Activated T-cell treated with anti-CD3 and anti-CD28 coated beads for 4 hours (primary cell): ENCODE results near the gene BRD7.

ENCODE experiments used
- DNase-seq: peaks from one replicate; pipeline ENCODE4 v3.0.0-alpha.2; 2020

The BRD7 gene

DNA sequence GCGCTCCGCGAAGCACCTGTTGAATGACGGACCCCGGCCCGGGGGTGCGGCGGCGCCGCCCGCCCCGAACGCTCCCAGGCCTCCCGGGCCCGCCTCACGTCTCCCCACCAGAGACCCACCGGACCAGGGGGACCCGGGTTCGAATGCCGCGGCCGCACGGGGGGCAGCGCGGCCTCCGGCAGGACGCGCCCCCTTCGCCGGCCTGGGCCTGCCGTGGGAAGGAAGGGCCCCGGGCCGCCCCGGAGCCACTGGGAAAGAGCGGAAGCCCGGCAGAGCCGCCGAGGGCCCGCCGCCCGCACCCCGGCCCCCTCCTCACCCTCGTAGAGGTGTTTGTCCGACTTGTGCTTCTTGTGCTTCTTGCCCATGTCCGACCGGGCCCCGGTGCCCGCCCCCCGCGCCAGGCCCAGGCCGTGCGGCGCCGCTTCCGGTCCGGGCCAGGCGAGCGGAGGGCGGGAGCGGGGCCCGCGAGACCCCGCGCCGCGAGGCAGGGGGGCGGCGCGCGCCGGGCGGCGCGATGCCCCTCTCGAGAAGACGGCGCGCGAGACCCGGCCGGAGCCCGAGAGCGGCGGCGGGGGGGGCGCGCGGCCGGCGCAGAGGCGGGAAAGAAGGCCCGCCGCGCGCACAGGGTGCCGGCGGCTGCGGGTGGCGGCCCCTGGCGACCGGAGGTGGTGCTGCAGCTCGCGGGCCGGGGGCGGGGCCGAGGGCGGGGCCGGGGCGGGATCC is at the start of gene BRD7:
BRD7 (minus strand) TSS at position 579 of the 723 bp plus-strand sequence; CDS start at position 365, 214 bp downstream.
- DNase-seq: peak; percentile 63

DNA sequence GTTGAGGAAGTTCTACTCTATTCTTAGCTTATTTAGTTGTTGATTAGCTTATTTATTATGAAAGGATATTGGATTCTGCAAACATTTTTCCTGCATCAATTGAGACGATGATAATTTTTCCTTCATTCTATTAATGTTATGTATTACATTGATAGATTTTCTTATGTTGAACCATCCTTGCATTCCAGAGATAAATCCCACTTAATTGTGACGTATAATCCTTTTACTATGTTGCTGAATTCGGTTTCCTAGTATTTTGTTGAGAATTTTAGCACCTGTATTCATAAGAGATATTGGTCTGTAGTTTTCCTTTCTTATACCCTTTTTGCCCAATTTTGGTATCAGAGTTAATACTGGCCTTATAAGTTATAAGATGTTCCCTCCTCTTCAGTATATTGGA is 47.6 kb upstream of the BRD7 start:
- no peak for DNase-seq

DNA sequence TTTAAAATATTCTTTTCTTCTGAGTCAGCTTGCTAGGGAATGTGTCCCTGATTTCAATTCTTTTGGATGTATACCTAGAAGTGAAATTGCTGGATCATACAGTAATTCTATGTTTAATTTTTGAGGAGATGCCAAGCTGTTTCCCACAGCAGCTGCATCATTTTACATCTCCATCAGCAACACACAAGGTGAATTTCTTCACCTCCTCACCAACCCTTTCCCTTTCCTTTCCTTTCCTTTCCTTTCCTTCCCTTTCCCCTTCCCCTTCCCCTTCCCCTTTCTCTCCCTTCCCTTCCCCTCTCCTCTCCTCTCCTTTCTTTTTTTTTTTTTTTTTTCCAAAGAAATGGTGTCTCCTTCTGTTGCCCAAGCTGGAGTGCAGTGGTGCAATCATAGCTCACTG is 45.4 kb upstream of the BRD7 start:
- no peak for DNase-seq

DNA sequence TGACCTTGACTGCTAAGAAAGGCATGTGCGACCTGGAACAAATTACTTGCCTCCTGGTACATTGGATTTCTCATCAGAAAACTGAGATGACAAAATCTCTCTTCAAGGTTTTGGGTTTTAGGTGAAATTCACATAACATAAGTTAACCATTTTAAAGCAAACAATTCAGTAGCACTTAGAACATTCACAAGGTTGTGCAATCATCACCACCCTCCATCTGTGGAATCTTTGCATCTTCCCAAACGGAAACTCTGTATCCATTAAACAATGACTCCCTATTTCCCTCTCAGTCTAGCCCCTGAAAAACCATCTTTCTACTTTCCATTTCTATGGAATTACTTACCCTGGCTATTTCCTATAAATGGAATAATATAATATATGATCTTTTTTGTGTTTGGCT is 42.2 kb upstream of the BRD7 start:
- DNase-seq: no peak

DNA sequence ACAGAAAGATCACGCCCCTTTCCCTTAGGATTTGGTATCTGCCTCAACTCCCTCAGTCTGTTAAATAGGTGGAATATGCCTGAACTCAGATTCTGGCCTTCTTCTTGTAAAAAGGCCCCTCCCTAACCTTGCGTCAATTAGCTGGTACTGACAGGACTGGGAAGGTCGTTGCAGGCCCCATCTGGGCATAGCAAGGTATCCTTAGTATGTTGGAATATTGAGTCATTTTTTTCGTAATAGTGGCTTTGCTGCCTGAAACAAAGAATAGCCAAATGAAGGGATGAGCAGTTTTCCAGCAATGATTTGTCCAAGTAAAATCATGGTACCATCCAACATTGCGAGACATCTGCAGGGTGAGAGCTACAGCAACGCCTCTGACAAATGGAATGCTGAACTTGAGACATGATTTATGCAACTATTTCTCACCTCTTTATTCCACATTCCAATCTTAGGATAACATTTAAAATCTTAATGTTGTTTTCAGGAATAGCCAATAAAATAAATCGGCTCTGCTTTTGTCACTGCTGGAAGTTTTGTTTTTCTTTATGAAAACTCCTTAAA is 39.3 kb upstream of the BRD7 start:
- no peak for DNase-seq

DNA sequence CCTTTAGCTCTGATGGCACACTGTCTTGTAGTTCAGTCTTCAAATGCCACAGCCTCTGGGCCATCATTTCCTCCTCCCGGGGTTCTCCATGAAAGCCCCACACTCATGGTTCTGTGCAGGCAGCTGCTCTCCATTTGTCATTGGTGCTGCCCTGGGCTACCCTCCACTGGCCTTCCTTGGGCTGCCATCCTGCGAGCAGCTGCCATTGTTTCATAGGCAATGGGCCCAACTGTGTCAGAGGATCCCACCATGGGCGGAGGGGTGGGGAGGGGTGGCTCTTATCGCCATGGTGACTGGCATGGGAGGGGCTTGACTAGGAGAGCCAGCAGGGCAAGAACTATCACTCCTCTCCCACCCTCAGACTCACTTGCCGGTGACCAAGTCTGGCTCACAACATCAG is 38.6 kb upstream of the BRD7 start:
- no peak for DNase-seq

DNA sequence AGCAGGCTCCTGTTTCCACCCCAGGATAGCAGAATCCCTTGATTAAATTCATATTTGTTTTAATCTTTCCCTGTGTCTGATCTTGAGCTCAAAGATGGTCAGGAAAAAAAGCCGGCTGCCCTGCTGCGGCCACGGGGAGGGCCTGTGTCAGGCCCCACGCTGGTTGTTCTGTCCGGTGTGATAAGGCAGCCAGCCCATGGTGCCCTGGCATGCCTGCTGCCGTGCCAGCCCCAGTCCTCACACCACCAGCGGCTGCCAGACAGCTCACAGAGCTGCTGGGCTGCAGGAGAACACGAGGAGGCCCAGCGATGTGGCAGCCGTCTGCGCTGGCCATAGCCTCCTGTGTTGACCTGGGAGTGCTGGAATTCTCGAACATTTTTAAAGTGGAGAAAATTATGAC is 34.7 kb upstream of the BRD7 start:
- DNase-seq: no peak

DNA sequence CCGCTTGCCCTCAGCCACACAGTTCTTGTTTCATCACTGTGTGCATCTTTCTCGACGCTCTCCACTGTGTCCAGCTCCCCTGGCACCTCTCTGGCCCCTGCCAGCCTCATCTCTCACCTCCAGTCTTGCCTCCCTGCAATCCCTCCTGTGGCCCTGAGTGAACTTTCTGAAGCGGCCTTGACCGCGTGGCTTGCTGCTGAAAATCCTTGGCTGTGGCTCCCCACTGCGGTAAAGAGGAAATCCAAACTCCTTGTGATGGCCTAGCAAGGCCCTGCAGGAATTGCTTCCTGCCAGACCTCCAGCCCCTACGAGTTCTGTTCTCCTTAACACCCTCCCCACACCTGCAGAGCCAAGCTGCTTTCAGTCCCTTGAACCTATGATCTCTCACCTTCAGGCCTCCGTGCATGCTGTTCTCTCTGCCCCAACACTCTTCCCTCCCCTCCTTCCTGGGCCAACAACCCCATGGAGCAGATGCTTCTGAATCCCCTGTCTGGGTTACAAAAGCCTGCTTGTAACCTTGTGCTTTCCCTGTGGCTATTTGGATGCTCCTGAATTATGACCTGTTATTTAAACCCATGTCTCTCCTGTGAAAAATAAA is 33.6 kb upstream of the BRD7 start:
- DNase-seq: no peak

DNA sequence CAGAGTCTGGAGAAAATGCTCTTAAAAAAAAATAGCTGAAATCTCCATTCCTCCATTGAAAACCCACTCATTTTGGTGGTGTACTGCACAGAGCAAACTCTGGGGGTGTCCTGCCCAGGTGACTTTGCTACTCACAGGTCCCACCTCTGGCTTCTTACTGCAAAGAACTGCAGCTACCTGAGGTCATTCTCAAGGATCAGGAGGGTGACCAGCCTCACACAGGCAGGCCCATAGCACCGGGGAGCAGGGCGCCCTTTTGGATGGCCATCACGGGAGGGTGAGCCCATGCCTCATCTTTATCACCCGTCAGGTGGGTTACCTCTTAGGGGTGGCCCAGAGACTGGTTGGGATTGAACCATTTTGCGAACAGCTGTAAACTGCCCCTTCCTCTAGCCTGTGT is 32.6 kb upstream of the BRD7 start:
- no peak for DNase-seq

DNA sequence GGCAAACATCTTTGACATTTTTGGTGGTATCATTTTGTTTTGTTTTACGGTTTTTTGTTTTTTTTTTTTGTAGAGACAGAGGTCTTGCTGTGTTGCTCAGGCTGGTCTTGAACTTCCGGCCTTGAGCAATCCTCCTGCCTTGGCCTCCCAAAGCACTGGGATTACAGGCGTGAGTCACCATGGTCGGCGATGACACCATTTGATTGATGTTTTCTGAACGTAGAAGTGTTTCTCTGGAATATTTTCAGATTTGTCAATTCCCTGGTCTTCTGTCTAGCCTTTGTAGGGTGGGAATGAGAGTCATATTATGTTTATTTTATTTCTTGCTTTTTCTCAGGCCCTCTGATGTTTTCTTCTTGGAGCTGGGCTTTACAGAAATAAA is 32.2 kb upstream of the BRD7 start:
- DNase-seq: no peak

DNA sequence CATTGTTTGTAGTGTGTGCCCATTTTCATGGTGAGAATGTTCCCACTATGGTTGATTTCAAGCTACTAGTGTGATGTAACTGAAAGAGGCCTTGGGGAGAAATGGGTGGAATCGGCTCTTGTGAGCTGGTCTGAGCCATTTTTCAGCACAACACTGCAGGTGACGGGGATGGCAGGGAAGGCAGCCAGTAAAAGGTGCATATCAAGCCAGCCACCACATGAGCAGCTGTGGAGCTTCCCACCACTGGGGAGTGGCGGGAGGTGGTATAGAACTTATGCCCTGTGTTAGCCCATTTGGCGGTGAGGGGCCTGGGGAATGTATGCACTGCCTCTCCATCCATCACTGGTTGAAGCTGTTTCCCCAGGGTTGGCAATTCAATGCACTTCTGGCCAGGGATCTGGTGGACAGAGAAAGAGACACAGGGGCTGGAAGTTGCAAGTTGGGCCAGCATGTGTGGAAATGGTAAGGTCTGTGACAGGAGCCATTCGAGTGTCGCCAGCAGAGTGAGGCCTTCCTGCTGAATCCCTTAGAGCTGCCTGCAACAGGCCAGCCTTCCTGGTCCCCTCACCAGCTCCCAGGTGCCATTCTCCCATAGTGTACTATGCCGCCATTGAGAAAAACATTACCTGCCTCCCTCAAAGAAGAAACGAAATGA is 31.7 kb upstream of the BRD7 start:
- DNase-seq: no peak

DNA sequence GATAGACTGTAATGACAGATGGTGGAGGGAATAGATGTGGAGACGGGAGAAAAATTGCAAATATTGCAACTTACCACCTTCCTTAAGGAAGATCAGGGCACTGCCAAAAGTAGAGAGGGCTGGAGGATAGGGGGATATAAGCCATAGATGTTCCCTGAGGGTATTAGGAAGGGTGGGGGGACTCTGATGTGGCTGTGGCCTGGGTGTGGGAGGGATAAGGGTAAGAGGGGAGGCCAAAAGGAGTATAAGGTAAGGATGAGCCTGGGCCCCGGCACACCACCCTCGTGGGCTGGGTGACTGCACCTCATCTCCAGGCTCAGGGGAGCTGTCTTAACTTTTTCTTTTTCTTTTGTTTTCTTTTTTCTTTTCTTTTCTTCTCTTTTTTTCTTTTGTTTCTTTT is 30.6 kb upstream of the BRD7 start:
- no peak for DNase-seq

DNA sequence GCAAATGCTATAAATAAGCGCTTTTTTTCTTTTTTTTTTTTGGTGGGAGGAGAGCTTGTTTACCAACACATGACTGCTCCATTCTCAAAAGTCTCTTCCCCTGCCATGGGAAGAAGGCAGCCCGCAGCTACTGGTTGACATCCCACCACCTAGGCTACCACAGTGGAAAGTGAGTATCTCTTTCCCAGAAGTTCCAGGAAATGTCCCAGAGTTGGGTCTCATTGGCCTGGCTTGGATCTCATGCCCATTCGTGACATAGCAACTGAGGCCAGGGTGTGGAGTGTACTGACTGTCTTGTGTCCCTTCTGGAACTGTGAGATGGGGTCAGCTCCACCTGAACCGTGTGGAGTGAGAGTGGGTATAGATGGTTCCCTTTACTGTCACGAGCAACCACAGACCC is 29.5 kb upstream of the BRD7 start:
- no peak for DNase-seq

DNA sequence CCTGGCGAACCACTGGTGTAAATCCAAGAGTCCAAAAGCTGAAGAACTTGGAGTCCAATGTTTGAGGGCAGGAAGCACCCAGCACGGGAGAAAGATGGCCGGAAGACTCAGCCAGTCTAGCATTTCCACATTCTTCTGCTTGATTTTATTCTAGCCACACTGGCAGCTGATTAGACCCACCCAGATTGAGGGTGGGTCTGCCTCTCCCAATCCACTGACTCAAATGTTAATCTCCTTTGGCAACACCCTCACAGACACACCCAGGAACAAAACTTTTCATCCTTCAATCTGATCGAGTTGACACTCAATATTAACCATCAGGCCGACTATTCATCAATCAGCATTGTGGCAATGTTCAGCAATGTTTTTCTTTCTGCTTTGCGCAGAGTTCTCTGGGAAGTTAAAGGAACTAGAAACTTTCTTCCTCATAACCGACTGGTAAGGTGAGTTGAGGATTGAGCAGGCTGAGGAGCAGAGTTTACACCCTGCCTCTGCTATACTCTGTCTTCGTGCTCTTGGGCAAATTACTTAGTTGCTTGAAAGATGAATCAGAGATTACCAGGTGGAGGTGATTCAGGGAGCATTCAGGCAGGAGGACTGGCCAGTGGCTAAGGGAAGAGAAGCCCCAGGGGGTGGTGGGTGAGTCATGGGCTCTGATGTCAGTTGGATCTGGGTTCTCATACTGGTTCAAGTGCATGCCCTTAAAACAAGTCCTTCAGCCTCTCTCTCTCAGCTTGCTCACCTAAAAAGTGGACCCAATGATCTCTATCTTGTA is 28.2 kb upstream of the BRD7 start:
- no peak for DNase-seq

DNA sequence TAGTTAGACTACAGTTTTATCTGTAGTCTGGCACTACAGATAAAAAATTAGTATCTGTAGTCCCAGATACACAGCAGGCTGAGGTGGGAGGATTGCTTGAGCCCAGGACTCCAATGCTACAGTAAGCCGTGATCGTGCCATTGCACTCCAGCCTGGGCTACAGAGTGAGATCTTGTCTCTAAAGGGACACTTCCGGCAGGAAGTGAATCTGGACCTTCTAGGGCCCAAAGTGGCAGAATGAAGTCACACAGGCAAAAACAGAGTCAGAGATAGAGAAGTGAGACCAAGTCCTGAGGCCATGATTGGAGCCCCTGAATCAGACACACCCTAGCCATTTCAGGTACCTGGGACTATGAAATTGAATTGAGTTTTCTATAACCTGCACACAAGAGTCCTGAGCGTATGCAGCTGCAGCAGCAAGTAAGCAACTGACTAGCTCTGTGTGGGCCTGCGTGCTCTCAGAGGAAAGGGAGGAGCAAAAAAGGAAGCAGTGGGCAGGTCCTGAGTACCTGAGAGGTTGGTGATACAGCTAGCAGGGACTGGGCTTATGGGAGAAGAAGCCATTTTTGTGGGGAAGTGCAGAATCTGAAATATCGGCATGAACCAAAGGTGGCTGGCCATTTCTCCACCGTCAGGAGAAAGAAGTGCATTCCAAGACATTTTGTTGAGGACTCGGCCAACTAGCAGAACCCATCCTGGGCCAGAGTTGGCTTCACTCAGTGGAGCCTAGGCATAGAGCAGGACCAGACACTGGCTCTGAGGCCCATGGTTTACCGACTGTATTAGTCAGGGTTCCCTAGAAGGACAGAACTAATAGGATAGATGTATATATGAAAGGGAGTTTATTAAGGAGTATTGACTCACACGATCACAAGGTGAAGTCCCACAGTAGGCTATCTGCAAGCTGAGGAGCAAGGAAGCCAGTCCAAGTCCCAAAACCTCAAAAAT is 27.2 kb upstream of the BRD7 start:
- DNase-seq: no peak

DNA sequence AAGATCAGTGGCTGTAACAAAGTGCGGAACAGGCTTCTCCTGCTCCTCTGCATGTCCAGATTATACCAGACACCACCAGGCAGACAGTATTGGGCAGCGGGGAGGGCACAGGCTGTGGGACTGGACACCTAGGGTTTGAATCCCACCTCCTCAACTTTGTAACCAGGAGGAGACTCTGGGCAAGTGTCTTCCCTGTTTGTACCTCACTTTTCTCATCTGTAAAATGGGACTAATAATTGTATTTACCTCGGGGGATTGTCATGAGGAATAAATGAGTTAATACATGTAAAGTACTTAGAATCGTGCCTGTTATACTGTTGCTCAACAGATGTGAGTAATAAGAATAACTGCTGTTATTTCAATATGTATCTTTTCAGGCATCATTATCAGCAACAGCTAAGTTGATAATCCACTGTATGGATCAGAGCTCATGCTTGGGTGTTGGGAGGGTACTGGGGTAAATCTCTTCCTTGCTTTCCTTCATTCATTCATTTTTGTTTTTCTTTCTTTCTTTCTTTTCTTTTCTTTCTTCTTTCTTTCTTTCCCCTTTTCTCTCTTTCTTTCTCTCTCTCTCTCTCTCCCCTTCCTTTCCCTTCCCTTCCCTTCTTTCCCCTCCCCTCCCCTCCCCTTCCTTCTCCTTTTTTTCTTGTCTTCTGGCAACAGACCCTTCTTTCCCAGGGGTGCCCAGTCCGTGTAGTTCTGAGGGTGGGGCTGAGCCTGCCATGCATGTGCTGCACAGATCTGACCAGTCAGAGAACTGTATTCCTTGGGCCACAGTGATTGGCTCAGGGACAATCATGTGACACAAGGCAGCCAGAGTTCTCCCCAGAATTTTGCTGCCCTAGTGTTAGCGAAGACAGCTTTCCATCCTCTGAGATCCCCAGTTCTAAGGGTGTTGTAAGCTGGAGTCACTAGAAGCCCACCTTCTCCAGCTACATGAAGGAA is 25.3 kb upstream of the BRD7 start:
- DNase-seq: no peak

DNA sequence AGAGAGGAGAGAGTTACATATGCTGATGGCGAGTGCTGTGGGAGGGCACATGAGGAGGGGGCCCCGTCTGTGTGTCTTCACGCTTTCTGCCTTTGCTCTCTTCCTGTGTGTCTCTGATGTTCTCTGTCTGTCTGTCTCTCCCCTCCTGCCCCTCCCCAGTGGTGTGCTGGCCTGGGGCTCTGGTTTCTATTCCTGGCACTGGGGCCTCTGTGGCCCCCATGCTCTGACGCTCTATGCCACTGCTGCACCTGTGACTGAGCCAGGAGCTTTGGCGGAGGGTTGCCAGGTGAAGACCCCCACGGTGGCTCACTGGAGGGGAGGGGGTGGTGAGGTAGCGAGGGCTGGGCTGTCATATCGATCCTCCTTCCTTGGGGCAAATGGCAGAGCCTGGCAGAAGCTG is 24.6 kb upstream of the BRD7 start:
- DNase-seq: no peak

DNA sequence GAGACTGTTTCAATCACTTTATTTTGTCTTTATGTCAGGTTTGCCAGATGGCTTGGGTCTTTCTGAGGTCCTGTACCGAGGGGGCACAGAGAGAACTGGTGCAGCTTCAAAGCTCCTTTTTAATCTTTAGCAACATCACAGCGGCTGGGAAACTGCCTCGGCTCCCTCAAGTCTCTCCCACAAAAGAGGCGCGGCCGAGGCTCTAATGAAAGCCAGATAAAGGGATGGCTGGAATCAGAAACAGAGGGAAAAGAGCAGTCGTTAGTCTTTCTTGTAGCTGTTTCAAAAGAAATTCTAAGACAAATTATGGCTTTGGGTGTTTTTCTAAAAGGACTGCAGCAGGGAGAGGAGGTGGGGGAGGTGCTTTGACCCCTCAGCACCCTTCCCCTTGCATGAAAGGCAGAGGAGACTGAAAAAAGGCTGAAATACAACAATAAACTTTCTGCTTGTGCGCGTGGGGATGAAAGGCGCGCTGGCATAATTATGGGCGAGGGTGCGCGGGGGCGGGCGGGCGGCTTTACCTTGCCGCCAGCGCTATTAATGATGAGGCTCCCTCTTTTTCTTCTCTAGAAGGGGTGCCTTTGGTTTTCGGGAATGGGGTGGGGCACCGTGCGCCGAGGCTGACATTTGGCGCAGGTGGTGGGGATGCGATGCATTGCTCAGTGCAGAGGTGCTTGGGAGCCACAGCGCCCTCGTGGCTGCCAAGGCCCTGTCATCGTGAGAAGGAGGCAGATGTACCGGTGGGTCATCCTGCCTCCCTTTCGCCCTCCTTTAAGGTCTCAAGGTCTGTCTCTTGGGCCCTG is 22.3 kb upstream of the BRD7 start:
- no peak for DNase-seq

DNA sequence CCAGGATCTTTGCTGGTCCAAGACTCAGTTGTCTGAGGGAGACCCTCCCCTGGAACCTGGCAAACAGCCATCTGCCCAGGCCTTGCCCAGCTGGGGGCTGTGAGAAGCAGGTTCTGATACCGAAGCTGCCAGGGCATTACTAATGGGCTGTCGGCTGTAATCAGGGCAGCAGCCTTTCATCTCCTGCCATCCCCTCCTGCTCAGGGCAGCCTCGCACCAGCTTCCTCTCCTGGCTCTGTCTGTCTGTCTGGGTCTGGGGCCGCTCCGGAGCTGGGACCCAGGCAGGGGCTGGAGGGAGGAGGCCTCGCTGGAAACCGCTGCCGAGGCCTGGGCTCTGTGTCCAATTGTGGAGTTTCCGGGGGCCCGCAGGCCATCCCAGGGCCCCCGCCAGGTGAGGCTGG is 21.6 kb upstream of the BRD7 start:
- DNase-seq: no peak

DNA sequence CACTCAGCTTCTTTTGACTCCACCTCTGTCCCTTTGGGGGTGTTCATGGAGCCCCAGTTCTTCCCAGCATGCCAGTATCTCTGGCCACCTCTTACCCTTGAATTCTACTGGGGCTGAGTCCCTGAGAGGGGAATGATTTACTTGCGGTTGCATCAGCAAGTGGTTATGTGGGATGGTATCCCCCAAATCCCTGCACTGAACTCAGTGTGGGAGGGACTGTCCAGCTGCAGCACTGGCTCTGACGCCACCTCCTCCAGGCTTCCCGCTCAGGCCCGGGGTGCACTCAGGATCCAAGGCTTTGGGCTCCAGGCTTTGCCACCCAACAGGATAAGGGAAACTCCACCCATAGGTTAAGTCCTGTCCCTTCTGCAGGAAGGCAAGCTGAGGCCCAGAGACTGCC is 21.1 kb upstream of the BRD7 start:
- no peak for DNase-seq
